Spinal cord (tissue), 10 donors: ENCODE data around the gene NARS2. TPM values are rescaled to one million over a fixed set of nuclear protein-coding genes. Genes with fewer than 3 reads are reported as not detected.
A peak's percentile ranks its signal among the peaks of the same experiment; 100 is the strongest.

Experiments
- DNase-seq, 6 donors: peaks; one replicate each; pipeline versions ENCODE4 v3.0.0 to v3.0.0-alpha.2; 2013 to 2015; ENCODE audit warnings: low spot score in 6 of 6, low read depth in 4 of 6
- H3K27ac ChIP-seq: one replicate; pipeline ENCODE4 v1.5.1; 2013; ENCODE audit warnings: low read depth, low read length, control low read depth
- H3K27me3 ChIP-seq: one replicate; pipeline ENCODE4 v1.6.1; 2013; ENCODE audit warnings: low read length; ENCODE audit not compliant: control insufficient read depth, insufficient read depth
- H3K36me3 ChIP-seq: one replicate; pipeline ENCODE4 v1.6.1; 2013; ENCODE audit warnings: low read length; ENCODE audit not compliant: control insufficient read depth, insufficient read depth
- H3K4me1 ChIP-seq: one replicate; pipeline ENCODE4 v1.6.1; 2013; ENCODE audit warnings: low read length; ENCODE audit not compliant: control insufficient read depth, insufficient read depth
- H3K4me3 ChIP-seq: one replicate; pipeline ENCODE4 v1.5.1; 2013; ENCODE audit warnings: low read depth, low read length, control low read depth
- H3K9me3 ChIP-seq: one replicate; pipeline ENCODE4 v1.6.1; 2013; ENCODE audit warnings: low read length; ENCODE audit not compliant: control insufficient read depth, insufficient read depth
- WGBS: methylation state at CpG from one replicate; pipeline ENCODE4 v1.1.5; 2013; ENCODE audit warnings: missing lambda C conversion rate; ENCODE audit not compliant: insufficient coverage; 5-methylcytosine and 5-hydroxymethylcytosine counted together
- polyA plus RNA-seq, 2 donors: library from polyadenylated mRNA; unstranded; fragments of 120-200 nt; gene quantifications; one replicate each; pipeline ENCODE4 v1.2.1, GENCODE V29; 2013; ENCODE audit not compliant: insufficient read length in 2 of 2
- total RNA-seq, 2 donors: library from RNA; depleted of rRNA in 1 of 2; stranded (reverse); fragments of 120-200 nt in 1 of 2; fragments of >200 nt in 1 of 2; gene quantifications; one replicate each; pipeline versions ENCODE4 v1.2.3 to v1.2.4, GENCODE V29; 2013 to 2014
- donor health status: healthy.

Gene NARS2
- total and polyA plus RNA-seq, 4 donors = 27.5 to 34.0 (median 30.6) TPM

- H3K9me3 ChIP-seq = peaks cover 3% of the 10 kb centered on the region
- no peaks in the 10 kb centered on the region for H3K4me1 ChIP-seq
- DNase-seq = no peak
- H3K36me3 ChIP-seq = no peaks in the 10 kb centered on the region
- no peak overlapping the region for H3K27ac ChIP-seq
- no CpG with 5 or more reads among the region's 1 CpG for WGBS
- no peak overlapping the region for H3K4me3 ChIP-seq
- H3K27me3 ChIP-seq = no peaks in the 10 kb centered on the region
Measured at GRCh38 chr11:78510025-78510596, 64.6 kb downstream of the NARS2 start.

GRCh38 chr11:78504708-78505107 is 70.0 kb downstream of the NARS2 start:
- no peak for DNase-seq
- H3K4me1 ChIP-seq = no peaks in the 10 kb centered on the region
- no peak overlapping the region for H3K27ac ChIP-seq
- WGBS = no CpG with 5 or more reads among the region's 4 CpGs
- no peaks in the 10 kb centered on the region for H3K36me3 ChIP-seq
- no peak overlapping the region for H3K4me3 ChIP-seq
- no peaks in the 10 kb centered on the region for H3K27me3 ChIP-seq
- H3K9me3 ChIP-seq = no peaks in the 10 kb centered on the region

GRCh38 chr11:78504181-78504580 is 70.5 kb downstream of the NARS2 start:
- Histone ChIP-seq H3K27ac (no peak overlapping the region), H3K4me3 (no peak overlapping the region), H3K9me3 (no peaks in the 10 kb centered on the region), H3K36me3 (no peaks in the 10 kb centered on the region), H3K4me1 (no peaks in the 10 kb centered on the region), H3K27me3 (no peaks in the 10 kb centered on the region)
- WGBS = no CpG with 5 or more reads among the region's 2 CpGs
- DNase-seq = peak in 1 of 6 donors; percentile 20

- H3K27ac ChIP-seq = no peak overlapping the region
- DNase-seq = no peak
- H3K4me3 ChIP-seq = no peak overlapping the region
- no peaks in the 10 kb centered on the region for H3K4me1 ChIP-seq
- H3K27me3 ChIP-seq = no peaks in the 10 kb centered on the region
- H3K9me3 ChIP-seq = no peaks in the 10 kb centered on the region
- no peaks in the 10 kb centered on the region for H3K36me3 ChIP-seq
Measured at GRCh38 chr11:78499971-78500370, 74.7 kb downstream of the NARS2 start.

GRCh38 chr11:78497293-78497692 is 77.4 kb downstream of the NARS2 start:
- H3K4me1 ChIP-seq = no peaks in the 10 kb centered on the region
- H3K9me3 ChIP-seq = no peaks in the 10 kb centered on the region
- H3K27ac ChIP-seq = no peak overlapping the region
- H3K4me3 ChIP-seq = no peak overlapping the region
- no peaks in the 10 kb centered on the region for H3K36me3 ChIP-seq
- no peak for DNase-seq
- H3K27me3 ChIP-seq = no peaks in the 10 kb centered on the region

- WGBS = no CpG with 5 or more reads among the region's 3 CpGs
- peak in 1 of 6 donors; percentile 29 for DNase-seq
Measured at GRCh38 chr11:78493413-78493975, 81.2 kb downstream of the NARS2 start.

GRCh38 chr11:78492973-78493372 is 81.7 kb downstream of the NARS2 start:
- DNase-seq = no peak
- Histone ChIP-seq H3K27ac (no peak overlapping the region), H3K4me3 (no peak overlapping the region), H3K27me3 (no peaks in the 10 kb centered on the region), H3K36me3 (peaks cover 2% of the 10 kb centered on the region), H3K9me3 (no peaks in the 10 kb centered on the region), H3K4me1 (no peaks in the 10 kb centered on the region)
- WGBS = no CpG with 5 or more reads among the region's 6 CpGs

More at GRCh38 chr11:78493413-78493975, 81.2 kb downstream of the NARS2 start:
- no peaks in the 10 kb centered on the region for H3K27me3 ChIP-seq
- H3K4me1 ChIP-seq = no peaks in the 10 kb centered on the region
- H3K9me3 ChIP-seq = no peaks in the 10 kb centered on the region
- peaks cover 2% of the 10 kb centered on the region for H3K36me3 ChIP-seq
- no peak overlapping the region for H3K4me3 ChIP-seq
- H3K27ac ChIP-seq = no peak overlapping the region

- Histone ChIP-seq H3K27ac (no peak overlapping the region), H3K9me3 (no peaks in the 10 kb centered on the region), H3K4me3 (no peak overlapping the region), H3K36me3 (peaks cover 2% of the 10 kb centered on the region), H3K27me3 (no peaks in the 10 kb centered on the region), H3K4me1 (no peaks in the 10 kb centered on the region)
- DNase-seq = no peak
Measured at GRCh38 chr11:78489184-78489583, 85.5 kb downstream of the NARS2 start.

GRCh38 chr11:78478536-78478935 is 96.1 kb downstream of the NARS2 start:
- Histone ChIP-seq H3K27me3 (no peaks in the 10 kb centered on the region), H3K4me3 (no peak overlapping the region), H3K27ac (no peak overlapping the region), H3K9me3 (no peaks in the 10 kb centered on the region), H3K4me1 (no peaks in the 10 kb centered on the region), H3K36me3 (no peaks in the 10 kb centered on the region)
- no peak for DNase-seq
- whole genome bisulfite sequencing = no CpG with 5 or more reads among the region's 2 CpGs

GRCh38 chr11:78476066-78476465 is 98.6 kb downstream of the NARS2 start:
- Histone ChIP-seq H3K36me3 (no peaks in the 10 kb centered on the region), H3K27ac (no peak overlapping the region), H3K4me1 (no peaks in the 10 kb centered on the region), H3K9me3 (no peaks in the 10 kb centered on the region), H3K27me3 (no peaks in the 10 kb centered on the region), H3K4me3 (no peak overlapping the region)
- DNase-seq = no peak
- 71% methylated on average over 1 of the region's 1 CpG for WGBS
